GM06990 (cell line): ENCODE data around the gene ETV4.

Experiments used
- DNase-seq: peaks from one replicate; pipeline ENCODE4 v3.0.0-alpha.2; 2011; ENCODE audit not compliant: insufficient read length; ENCODE audit errors: extremely low read depth
- H3K27me3 ChIP-seq: replicated peaks from 2 replicates; pipeline ENCODE4 v1.6.0; 2011; ENCODE audit warnings: low read length; ENCODE audit not compliant: control insufficient read depth, insufficient read depth
- H3K36me3 ChIP-seq: 2 replicates; pipeline ENCODE4 v1.5.1; 2011; ENCODE audit warnings: low read length; ENCODE audit not compliant: control insufficient read depth, insufficient read depth
- H3K4me3 ChIP-seq: replicated peaks from 2 replicates; pipeline ENCODE4 v1.5.1; 2011; ENCODE audit warnings: low read depth, mild to moderate bottlenecking, control low read depth, low read length
- CTCF ChIP-seq: IDR thresholded peaks from 2 replicates; pipeline ENCODE4 v1.5.1; 2011; ENCODE audit warnings: low read length, control low read depth, mild to moderate bottlenecking, inconsistent platforms; ENCODE audit not compliant: insufficient read depth, poor library complexity, severe bottlenecking

The ETV4 gene

GRCh38 chr17:43482103-43483012, 63.8 kb downstream of the ETV4 start:
- no peak for DNase-seq
- Histone ChIP-seq H3K36me3 (no peaks in the 10 kb centered on the region), H3K4me3 (no peak overlapping the region), H3K27me3 (no peaks in the 10 kb centered on the region)
- no peak for TF ChIP-seq CTCF

- Histone ChIP-seq H3K36me3 (no peaks in the 10 kb centered on the region), H3K27me3 (no peaks in the 10 kb centered on the region), H3K4me3 (no peak overlapping the region)
- DNase-seq: no peak
- TF ChIP-seq CTCF: no peak
These were observed 66.2 kb downstream of the ETV4 start for GRCh38 chr17:43479948-43480347.
